Upper lobe of right lung (tissue), 1 donor: ENCODE results near the gene HDGFL1. TPM values are rescaled to one million over a fixed set of nuclear protein-coding genes. Genes with fewer than 3 reads are reported as not detected.

Source experiments
- ATAC-seq: fragments of 200-7000 bp; cut with Tn5 transposase; one replicate; pipeline ENCODE4 v1.9.1; 2020; ENCODE audit warnings: mild to moderate bottlenecking, moderate library complexity
- DNase-seq: peaks from one replicate; pipeline ENCODE4 v3.0.0-alpha.2; 2020
- H3K27ac ChIP-seq: fragments of 200-600 bp; one replicate; pipeline ENCODE4 v1.8.0; 2022
- H3K27me3 ChIP-seq: fragments of 200-600 bp; one replicate; pipeline ENCODE4 v1.8.0; 2022; ENCODE audit warnings: mild to moderate bottlenecking
- H3K36me3 ChIP-seq: fragments of 200-600 bp; one replicate; pipeline ENCODE4 v1.8.0; 2022
- H3K4me1 ChIP-seq: fragments of 200-600 bp; one replicate; pipeline ENCODE4 v1.8.0; 2022
- H3K4me3 ChIP-seq: fragments of 200-600 bp; one replicate; pipeline ENCODE4 v1.8.0; 2022; ENCODE audit warnings: mild to moderate bottlenecking
- H3K9me3 ChIP-seq: fragments of 200-600 bp; one replicate; pipeline ENCODE4 v1.8.0; 2022
- CTCF ChIP-seq: fragments of 200-600 bp; IDR thresholded peaks from one replicate; pipeline ENCODE4 v1.8.0; 2022; ENCODE audit warnings: antibody characterized with exemption
- intact Hi-C: fragments of 100-400 bp; cut with DNase I; formaldehyde crosslinking; loops from one replicate; pipeline ENCODE4 v1.11.0; 2022
- total RNA-seq: library from RNA; stranded (reverse); fragmentation: NEBNext Ultra II Directional; extraction: Animal tissue kit (Norgen Biotek cat#: 25700); gene quantifications from one replicate; pipeline ENCODE4 v1.2.1, GENCODE V29; 2021
- donor health status: DM: no; HTN: yes; CAD: no; lungs with severe emphysema.

The HDGFL1 gene
- total RNA-seq, 1 donor from 2014 or later, result not detected

DNA sequence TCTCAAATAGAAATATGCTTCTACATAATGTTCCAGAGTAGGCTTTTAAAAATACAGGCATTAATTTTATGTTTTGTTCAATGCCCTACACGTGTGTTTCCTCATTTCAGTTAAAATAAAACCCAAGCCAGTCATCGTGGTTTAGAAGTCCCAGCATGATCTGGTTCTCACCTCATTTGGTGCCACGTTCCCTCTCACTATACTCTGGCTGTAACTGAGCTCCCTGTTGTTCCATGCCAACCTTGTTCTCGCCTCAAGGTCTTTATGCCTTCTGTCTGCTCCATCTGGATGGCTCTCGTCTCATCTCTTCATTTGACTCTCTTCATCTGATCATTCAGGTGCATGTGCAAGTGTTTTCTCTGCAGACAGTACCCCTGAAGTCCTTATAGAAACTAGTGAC, 32.6 kb downstream of the HDGFL1 start:
- Histone ChIP-seq H3K27me3 (no peaks in the 10 kb centered on the region), H3K9me3 (no peaks in the 10 kb centered on the region), H3K4me1 (no peaks in the 10 kb centered on the region), H3K27ac (no peak overlapping the region), H3K4me3 (no peak overlapping the region), H3K36me3 (no peaks in the 10 kb centered on the region)
- DNase-seq, result no peak
- intact Hi-C loops, result no loop called here
- TF ChIP-seq CTCF, result no peak
- ATAC-seq, result no peak

DNA sequence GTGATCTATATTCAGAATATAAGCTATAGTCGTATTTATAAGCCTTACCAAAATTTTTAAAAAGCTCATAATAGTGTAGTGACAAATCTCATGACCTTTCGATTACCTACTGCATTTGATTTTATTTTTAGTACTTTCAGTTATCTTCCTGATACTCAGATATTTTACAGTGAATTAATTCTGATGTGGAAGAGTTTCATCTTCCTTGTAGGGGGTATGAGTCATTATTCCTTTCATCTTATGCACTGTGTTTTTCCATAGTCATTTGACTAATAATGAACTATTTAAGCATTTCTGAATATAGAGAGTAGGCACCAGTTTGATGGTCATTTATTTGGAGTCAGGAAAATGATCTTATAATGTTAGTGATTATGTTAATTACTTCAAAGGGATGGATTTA, 36.4 kb downstream of the HDGFL1 start:
- H3K4me3 ChIP-seq, result no peak overlapping the region
- no peak overlapping the region for H3K27ac ChIP-seq
- intact Hi-C loops, result no loop called here
- TF ChIP-seq CTCF, result no peak
- H3K4me1 ChIP-seq, result no peaks in the 10 kb centered on the region
- DNase-seq (no peak), ATAC-seq (no peak)
- no peaks in the 10 kb centered on the region for H3K9me3 ChIP-seq
- H3K27me3 ChIP-seq, result no peaks in the 10 kb centered on the region
- H3K36me3 ChIP-seq, result no peaks in the 10 kb centered on the region

DNA sequence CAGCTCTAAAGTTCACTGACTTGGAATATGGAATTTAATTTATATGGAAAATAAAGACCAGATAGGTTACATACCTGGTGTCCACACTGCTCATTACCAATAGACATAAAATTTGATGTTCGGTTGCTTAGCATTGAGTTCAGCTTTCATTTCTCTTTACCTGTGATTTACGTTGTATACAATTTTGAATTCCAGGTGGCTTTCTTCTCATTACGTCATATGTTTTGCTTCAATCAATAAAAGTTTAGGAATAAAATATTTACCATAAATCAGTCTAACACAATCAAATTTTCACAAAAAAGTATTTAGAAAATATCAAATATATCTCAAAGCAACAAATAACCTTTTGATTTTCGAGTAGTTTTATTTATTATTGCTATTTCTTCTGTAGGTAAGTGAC, 40.8 kb downstream of the HDGFL1 start:
- no peaks in the 10 kb centered on the region for H3K27me3 ChIP-seq
- no peak overlapping the region for H3K4me3 ChIP-seq
- TF ChIP-seq CTCF, result no peak
- DNase-seq (no peak), ATAC-seq (no peak)
- peaks cover 6% of the 10 kb centered on the region for H3K4me1 ChIP-seq
- H3K27ac ChIP-seq, result no peak overlapping the region
- no peaks in the 10 kb centered on the region for H3K36me3 ChIP-seq
- intact Hi-C loops, result no loop called here
- no peaks in the 10 kb centered on the region for H3K9me3 ChIP-seq

- Histone ChIP-seq H3K4me3 (no peak overlapping the region), H3K9me3 (no peaks in the 10 kb centered on the region), H3K27ac (peak overlapping the region; percentile 36), H3K27me3 (no peaks in the 10 kb centered on the region), H3K4me1 (peaks cover 6% of the 10 kb centered on the region), H3K36me3 (no peaks in the 10 kb centered on the region)
- TF ChIP-seq CTCF, result no peak
- intact Hi-C loops, result no loop called here
- DNase-seq (no peak), ATAC-seq (no peak)
Observed at GRCh38 chr6:22612236-22612635, 42.9 kb downstream of the HDGFL1 start.

DNA sequence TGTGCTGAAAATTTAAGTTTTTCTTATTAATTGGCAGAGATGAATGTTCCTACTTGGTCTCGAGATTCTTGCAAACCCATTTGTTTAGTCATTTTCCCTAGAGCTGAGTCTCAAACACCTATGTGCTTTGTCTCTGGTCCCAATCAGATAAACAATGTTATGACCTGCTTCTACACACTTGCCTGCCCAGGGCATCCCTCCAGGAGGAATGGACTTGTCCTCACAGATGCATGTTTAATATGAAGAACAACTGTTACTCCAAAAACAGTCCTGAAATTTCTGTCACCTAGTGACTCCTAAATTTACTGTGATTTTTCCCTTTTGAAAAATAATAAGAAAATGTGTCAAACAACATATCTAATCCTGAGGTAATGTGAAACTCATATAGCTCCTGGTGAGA, 43.7 kb downstream of the HDGFL1 start:
- Histone ChIP-seq H3K36me3 (no peaks in the 10 kb centered on the region), H3K4me3 (no peak overlapping the region), H3K27ac (no peak overlapping the region), H3K4me1 (peaks cover 6% of the 10 kb centered on the region), H3K9me3 (no peaks in the 10 kb centered on the region), H3K27me3 (no peaks in the 10 kb centered on the region)
- intact Hi-C loops, result no loop called here
- DNase-seq, result no peak
- no peak for ATAC-seq
- no peak for TF ChIP-seq CTCF

DNA sequence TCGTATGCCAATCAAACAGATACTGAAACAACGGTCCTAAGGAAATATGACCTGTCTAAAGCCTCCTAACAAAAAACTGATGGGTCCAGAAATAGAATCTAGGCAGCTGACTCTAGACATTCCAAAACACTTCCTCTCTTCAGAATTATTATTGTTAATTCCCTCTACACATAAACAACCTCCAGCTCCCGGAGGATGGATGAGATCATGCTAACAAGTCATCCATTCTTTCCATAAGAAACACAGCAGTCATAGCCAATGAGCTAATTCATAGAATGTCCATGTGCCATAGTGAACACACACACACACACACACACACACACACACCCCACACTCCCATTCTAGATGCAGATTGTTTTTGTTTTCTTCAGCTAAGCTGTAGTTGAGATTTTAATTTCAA, 44.3 kb downstream of the HDGFL1 start:
- Histone ChIP-seq H3K9me3 (no peaks in the 10 kb centered on the region), H3K27me3 (no peaks in the 10 kb centered on the region), H3K36me3 (no peaks in the 10 kb centered on the region), H3K27ac (no peak overlapping the region), H3K4me3 (no peak overlapping the region), H3K4me1 (peaks cover 6% of the 10 kb centered on the region)
- no peak for TF ChIP-seq CTCF
- DNase-seq (no peak), ATAC-seq (no peak)
- intact Hi-C loops, result no loop called here
